Esophagus mucosa (tissue), 1 donor: ENCODE data around the gene PDSS1. TPM values are rescaled to one million over a fixed set of nuclear protein-coding genes. Genes with fewer than 3 reads are reported as not detected.
"Not testable (repeated sequence)": the region's sequence is repeated elsewhere in the genome, so short reads cannot be mapped to it uniquely, and the experiment has no call there.

ENCODE experiments used
- ATAC-seq: fragments of 200-7000 bp; cut with Tn5 transposase; one replicate; pipeline ENCODE4 v1.9.1; 2020
- total RNA-seq: library from RNA; stranded (reverse); gene quantifications from one replicate; pipeline ENCODE4 v1.2.4, GENCODE V29; 2023
- donor health status: DM: yes; HTN: yes; CAD: no.

PDSS1 gene
- total RNA-seq, 1 donor from 2014 or later = 9.8 TPM

- ATAC-seq = no peak
These were observed 45.6 kb downstream of the PDSS1 start for GRCh38 chr10:26743091-26743490.

- ATAC-seq = no peak
These were observed 46.3 kb downstream of the PDSS1 start for GRCh38 chr10:26743841-26744240.

- peak; percentile 37 for ATAC-seq
These were observed 48.6 kb downstream of the PDSS1 start for GRCh38 chr10:26746061-26746460.

- peak; percentile 63 for ATAC-seq
These were observed 58.0 kb downstream of the PDSS1 start for GRCh38 chr10:26755443-26755903.

GRCh38 chr10:26759008-26759407, 61.5 kb downstream of the PDSS1 start:
- ATAC-seq = no peak

GRCh38 chr10:26765549-26765948, 68.0 kb downstream of the PDSS1 start:
- ATAC-seq = no peak

GRCh38 chr10:26770069-26770468, 72.6 kb downstream of the PDSS1 start:
- no peak for ATAC-seq

- ATAC-seq = no peak
These were observed 76.1 kb downstream of the PDSS1 start for GRCh38 chr10:26773633-26774032.

GRCh38 chr10:26776258-26776657, 78.8 kb downstream of the PDSS1 start:
- ATAC-seq = no peak

- no peak for ATAC-seq
These were observed 80.2 kb downstream of the PDSS1 start for GRCh38 chr10:26777686-26778085.

GRCh38 chr10:26779176-26779860, 81.8 kb downstream of the PDSS1 start:
- ATAC-seq = no peak

- ATAC-seq = no peak
These were observed 82.7 kb downstream of the PDSS1 start for GRCh38 chr10:26780106-26780792.

GRCh38 chr10:26780793-26781601, 83.5 kb downstream of the PDSS1 start:
- peak; percentile 91 for ATAC-seq

- ATAC-seq = no peak
These were observed 84.3 kb downstream of the PDSS1 start for GRCh38 chr10:26781797-26782196.

GRCh38 chr10:26787362-26787761, 89.9 kb downstream of the PDSS1 start:
- no peak for ATAC-seq

GRCh38 chr10:26789779-26790178, 92.3 kb downstream of the PDSS1 start:
- not testable (repeated sequence) for ATAC-seq

GRCh38 chr10:26790221-26790995, 92.9 kb downstream of the PDSS1 start:
- ATAC-seq = peak; percentile 90

GRCh38 chr10:26792758-26793495, 95.4 kb downstream of the PDSS1 start:
- ATAC-seq = no peak
